HG02884 (cell line): ENCODE results near the gene MRM2.

Experiments
- ATAC-seq: cut with Tn5 transposase; IDR thresholded peaks from one replicate; pipeline ENCODE4 v1.9.1; 2021; ENCODE audit warnings: mild to moderate bottlenecking, moderate library complexity; ENCODE audit not compliant: unreplicated experiment

Gene MRM2

DNA sequence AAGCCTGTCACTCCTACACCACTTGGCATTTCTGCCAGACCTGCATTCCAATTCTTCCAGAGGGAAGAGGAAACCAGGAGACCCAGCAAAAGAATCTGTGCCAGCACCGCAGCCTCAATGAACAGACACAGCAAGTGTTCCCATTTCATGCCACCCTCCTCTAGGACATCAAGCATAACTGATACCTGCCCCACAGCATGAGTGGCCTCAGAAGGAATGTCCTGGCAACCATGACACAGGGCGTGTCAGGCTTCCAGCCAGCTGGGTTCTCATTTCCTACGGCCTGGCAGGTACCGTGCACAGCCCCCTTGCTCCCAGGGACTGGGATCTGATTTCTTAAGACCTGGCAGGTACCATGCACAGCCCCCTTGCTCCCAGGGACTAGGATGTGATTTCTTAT lies 17.1 kb downstream of the MRM2 start:
- ATAC-seq = no peak

DNA sequence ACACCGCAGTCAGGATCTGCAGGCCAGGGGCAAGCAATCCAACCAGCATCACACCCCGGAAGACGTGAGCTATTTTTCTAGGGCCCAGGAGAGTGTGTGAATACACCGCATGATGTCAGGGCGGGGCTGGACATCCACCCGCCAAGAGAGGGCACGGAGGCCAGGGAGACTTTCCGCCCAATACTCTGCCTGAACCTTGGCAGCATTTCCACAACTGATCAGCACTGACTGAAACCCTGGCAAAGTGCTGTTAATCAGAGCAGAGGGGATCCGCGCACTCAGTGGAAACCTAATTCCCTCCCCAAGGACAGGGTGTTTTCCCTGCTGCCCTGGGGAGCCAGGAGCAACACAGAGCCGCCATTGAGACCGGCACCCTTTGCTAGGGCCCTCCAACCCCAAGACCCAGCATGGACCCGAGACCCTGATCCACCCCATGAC lies 17.5 kb downstream of the MRM2 start:
- ATAC-seq = no peak

DNA sequence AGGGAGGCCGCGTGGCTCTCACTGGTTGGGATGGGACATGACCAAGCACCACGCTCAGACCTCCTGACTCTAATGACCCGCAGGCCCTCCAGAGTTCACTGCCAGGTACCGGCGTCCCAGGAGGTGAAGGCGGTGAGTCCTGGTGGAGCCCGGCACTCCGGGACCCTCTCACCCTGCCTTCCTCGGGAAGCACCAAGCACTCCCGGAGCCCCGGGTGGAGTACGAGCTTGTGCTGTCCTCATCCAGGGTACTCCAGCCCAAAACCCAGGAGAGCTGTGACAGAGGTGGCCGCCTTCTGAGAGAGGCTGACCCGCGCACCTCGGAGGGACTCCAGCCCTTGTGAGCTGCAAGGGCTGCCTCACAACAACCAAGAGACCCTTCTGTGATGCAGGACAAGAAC lies 18.7 kb downstream of the MRM2 start:
- no peak for ATAC-seq

DNA sequence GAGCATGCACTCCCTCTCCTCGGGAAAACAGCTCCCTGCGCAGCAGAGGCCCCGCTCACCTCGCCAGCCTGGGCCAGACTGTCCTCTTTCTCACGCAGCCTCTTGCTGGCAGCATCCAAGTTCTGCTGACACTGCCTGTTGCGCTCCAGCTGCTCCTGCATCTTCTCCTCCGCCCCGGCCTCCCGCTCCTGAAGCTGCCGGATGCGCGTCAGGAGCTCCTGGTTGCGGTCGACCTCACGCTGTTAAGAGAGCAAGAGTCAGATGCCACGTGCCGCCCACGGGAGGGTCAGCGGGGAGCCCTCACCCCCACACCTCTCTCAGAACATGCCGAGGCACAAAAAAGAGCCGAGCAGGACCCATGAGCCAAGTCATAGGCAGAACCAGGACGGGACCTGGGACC lies 19.5 kb downstream of the MRM2 start:
- ATAC-seq = no peak

GRCh38 chr7:2220954-2221353 lies 21.1 kb downstream of the MRM2 start:
- ATAC-seq = no peak

- no peak for ATAC-seq
Observed at GRCh38 chr7:2220506-2220905, 21.5 kb downstream of the MRM2 start.

DNA sequence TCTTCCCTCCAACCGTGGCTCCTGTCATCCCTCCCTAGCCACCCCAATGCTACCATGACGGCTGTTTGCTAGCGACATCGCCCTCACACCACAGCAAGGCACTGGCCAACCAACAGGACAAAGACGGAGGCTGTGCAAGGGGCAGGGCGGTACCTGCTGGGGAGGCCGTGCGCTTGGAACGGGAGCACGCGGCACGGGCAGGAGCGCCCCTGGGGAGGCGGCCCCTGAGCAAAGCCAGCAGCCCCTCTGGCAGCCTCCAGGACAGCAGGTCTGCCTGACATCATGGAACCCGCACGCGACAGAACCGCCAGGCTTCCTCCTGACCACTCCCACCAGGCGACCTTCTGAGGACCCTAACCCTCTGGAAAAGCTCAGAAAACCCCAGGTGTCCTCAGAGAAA lies 22.0 kb downstream of the MRM2 start:
- ATAC-seq = no peak

- ATAC-seq = no peak
Observed at GRCh38 chr7:2219606-2220005, 22.4 kb downstream of the MRM2 start.

GRCh38 chr7:2219136-2219535 lies 22.9 kb downstream of the MRM2 start:
- no peak for ATAC-seq

GRCh38 chr7:2218444-2218785 lies 23.6 kb downstream of the MRM2 start:
- ATAC-seq = no peak

- no peak for ATAC-seq
Observed at GRCh38 chr7:2217716-2218443, 24.1 kb downstream of the MRM2 start.

- ATAC-seq = no peak
Observed at GRCh38 chr7:2217206-2217605, 24.8 kb downstream of the MRM2 start.

DNA sequence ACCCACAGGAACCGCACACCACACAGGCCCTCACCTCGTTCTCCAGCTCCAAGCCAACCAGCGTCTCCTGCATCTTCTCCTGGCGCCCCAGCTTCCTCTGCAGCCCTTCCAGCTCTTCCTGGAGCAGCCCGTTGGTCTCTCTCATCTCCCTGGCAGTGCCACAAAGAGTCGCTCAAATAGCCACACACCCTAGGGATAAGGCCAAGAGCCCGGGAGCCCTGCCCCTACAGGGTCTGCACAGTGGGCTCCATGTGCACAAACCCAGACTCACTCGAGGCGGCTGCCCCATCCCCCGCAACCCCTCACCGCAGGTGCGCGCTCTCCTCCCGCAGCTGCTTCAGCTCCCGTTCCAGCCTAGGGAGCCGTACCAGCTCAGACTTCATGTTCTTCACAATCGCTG lies 26.2 kb downstream of the MRM2 start:
- ATAC-seq = no peak

- ATAC-seq = no peak
Observed at GRCh38 chr7:2214636-2215035, 27.4 kb downstream of the MRM2 start.

- ATAC-seq = no peak
Observed at GRCh38 chr7:2213551-2214215, 28.3 kb downstream of the MRM2 start.

GRCh38 chr7:2212906-2213305 lies 29.1 kb downstream of the MRM2 start:
- ATAC-seq = no peak

DNA sequence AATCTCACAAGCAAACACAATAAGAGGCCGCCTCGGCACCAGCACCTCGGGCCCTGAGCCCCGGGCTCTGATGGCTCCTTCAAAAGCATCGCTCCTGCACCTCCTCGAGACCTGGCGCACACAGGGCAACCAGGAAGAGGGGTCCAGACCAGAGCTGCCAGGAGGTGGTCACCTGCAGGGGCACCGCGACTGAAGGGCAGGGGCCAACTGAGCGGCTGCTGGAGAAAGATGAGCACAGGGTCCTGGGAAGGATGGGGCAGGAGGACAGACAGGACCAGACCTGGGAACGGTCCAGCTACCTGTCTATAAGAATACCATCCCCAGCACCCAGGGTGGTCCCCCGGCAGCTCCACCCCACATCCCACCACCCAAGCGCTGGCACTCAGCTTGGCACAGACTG lies 30.1 kb downstream of the MRM2 start:
- no peak for ATAC-seq

- no peak for ATAC-seq
Observed at GRCh38 chr7:2211259-2211880, 30.6 kb downstream of the MRM2 start.

- no peak for ATAC-seq
Observed at GRCh38 chr7:2210551-2211258, 31.3 kb downstream of the MRM2 start.

GRCh38 chr7:2209961-2210323 lies 32.1 kb downstream of the MRM2 start:
- no peak for ATAC-seq

DNA sequence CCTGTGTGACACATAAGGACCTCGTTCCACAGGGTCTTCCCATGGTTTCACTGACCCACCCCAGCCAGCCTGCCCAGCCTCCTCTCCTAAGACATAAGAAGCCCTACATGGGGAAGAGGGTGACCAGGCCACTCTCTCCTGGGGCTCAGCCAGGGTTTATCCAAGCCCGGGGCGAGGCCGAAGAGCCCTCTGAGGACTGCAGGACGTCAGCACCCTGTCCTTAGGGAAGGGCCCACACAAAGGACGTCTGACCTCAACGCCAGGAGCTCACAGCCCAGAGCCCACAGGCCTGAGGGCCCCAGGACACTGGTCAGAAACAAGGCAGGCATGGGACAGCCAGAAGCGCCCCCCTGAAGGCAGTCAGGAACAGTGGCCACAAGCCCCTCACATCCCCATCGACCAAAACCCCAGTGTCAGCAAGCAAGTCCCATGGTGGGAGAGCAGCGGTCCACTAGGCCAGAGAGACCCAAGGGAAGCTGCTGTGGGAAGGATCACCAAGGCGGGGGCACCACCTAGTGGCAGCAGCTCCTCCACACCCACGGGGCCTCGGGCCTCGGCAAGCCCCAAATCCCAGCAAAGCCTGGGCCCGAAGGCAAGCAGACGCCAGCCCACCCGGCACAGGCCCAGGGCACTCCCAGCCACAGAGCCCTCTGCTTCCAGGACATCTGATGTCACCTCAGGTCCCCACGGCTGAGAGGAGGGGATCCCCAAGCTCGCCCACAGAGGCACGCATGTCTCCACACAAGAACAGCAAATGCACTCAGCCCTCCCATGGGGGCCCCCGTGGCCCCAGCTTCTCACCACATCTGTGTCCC lies 32.7 kb downstream of the MRM2 start:
- ATAC-seq = no peak
